Urinary bladder (tissue), 4 donors: ENCODE results near the gene ZNF76. TPM values are rescaled to one million over a fixed set of nuclear protein-coding genes. Genes with fewer than 3 reads are reported as not detected.

Experiments used
- DNase-seq: peaks from one replicate; pipeline ENCODE4 v3.0.0-alpha.2; 2015; ENCODE audit errors: extremely low spot score
- H3K27ac ChIP-seq: one replicate; pipeline ENCODE4 v1.5.1; 2013; ENCODE audit warnings: low read depth, mild to moderate bottlenecking, moderate library complexity
- H3K36me3 ChIP-seq: one replicate; pipeline ENCODE4 v1.6.1; 2013; ENCODE audit warnings: mild to moderate bottlenecking, moderate library complexity; ENCODE audit not compliant: insufficient read depth
- H3K4me1 ChIP-seq: one replicate; pipeline ENCODE4 v1.6.1; 2013; ENCODE audit warnings: mild to moderate bottlenecking, moderate library complexity; ENCODE audit not compliant: insufficient read depth
- H3K4me3 ChIP-seq: one replicate; pipeline ENCODE4 v1.5.1; 2013; ENCODE audit warnings: low read depth, low read length
- WGBS: extraction: QIAGEN DNeasy Blood & Tissue Kit; methylation state at CpG from one replicate; pipeline ENCODE4 v1.1.7; 2013; 5-methylcytosine and 5-hydroxymethylcytosine counted together
- polyA plus RNA-seq: library from polyadenylated mRNA; stranded (reverse); fragments of 200-250 nt; gene quantifications from one replicate; pipeline ENCODE4 v1.2.3, GENCODE V29; 2013
- total RNA-seq: library from RNA; depleted of rRNA; stranded (reverse); fragments of >200 nt; gene quantifications from one replicate; pipeline ENCODE4 v1.2.3, GENCODE V29; 2014
- donor health status: healthy with polysubstance abuse.
- donor health status: healthy.

ZNF76 gene
- total and polyA plus RNA-seq, 2 donors = 14.5 to 27.8 TPM

GRCh38 chr6:35264550-35265274 lies 5.2 kb downstream of the ZNF76 start:
- no peaks in the 10 kb centered on the region for H3K4me1 ChIP-seq

GRCh38 chr6:35265523-35265922 lies 6.0 kb downstream of the ZNF76 start:
- 90% methylated on average over 2 of the region's 2 CpGs for WGBS
- H3K4me1 ChIP-seq = no peaks in the 10 kb centered on the region
- DNase-seq = no peak

More at GRCh38 chr6:35264550-35265274, 5.2 kb downstream of the ZNF76 start:
- Histone ChIP-seq H3K4me3 (no peak overlapping the region), H3K27ac (no peak overlapping the region), H3K36me3 (no peaks in the 10 kb centered on the region)
- DNase-seq = no peak

GRCh38 chr6:35267446-35267845 lies 7.9 kb downstream of the ZNF76 start:
- WGBS = 86% methylated on average over 8 of the region's 8 CpGs
- Histone ChIP-seq H3K4me1 (no peaks in the 10 kb centered on the region), H3K36me3 (no peaks in the 10 kb centered on the region), H3K4me3 (no peak overlapping the region), H3K27ac (no peak overlapping the region)
- no peak for DNase-seq

More at GRCh38 chr6:35265523-35265922, 6.0 kb downstream of the ZNF76 start:
- H3K27ac ChIP-seq = no peak overlapping the region
- no peak overlapping the region for H3K4me3 ChIP-seq
- H3K36me3 ChIP-seq = no peaks in the 10 kb centered on the region

GRCh38 chr6:35267897-35268296 lies 8.4 kb downstream of the ZNF76 start:
- DNase-seq = no peak
- 67% methylated on average over 2 of the region's 2 CpGs for WGBS
- Histone ChIP-seq H3K4me1 (no peaks in the 10 kb centered on the region), H3K27ac (no peak overlapping the region), H3K36me3 (no peaks in the 10 kb centered on the region), H3K4me3 (no peak overlapping the region)

GRCh38 chr6:35272005-35272404 lies 12.5 kb downstream of the ZNF76 start:
- Histone ChIP-seq H3K4me1 (no peaks in the 10 kb centered on the region), H3K4me3 (no peak overlapping the region), H3K36me3 (no peaks in the 10 kb centered on the region), H3K27ac (no peak overlapping the region)
- no peak for DNase-seq
- over 99% methylated on average over 2 of the region's 2 CpGs for whole genome bisulfite sequencing

- H3K4me1 ChIP-seq = no peaks in the 10 kb centered on the region
- H3K27ac ChIP-seq = no peak overlapping the region
- WGBS = 84% methylated on average over 4 of the region's 4 CpGs
Measured at GRCh38 chr6:35273822-35274559, 14.5 kb downstream of the ZNF76 start.

GRCh38 chr6:35275744-35276260 lies 16.3 kb downstream of the ZNF76 start:
- H3K4me3 ChIP-seq = no peak overlapping the region
- H3K4me1 ChIP-seq = no peaks in the 10 kb centered on the region
- WGBS = 89% methylated on average over 4 of the region's 4 CpGs
- no peaks in the 10 kb centered on the region for H3K36me3 ChIP-seq
- H3K27ac ChIP-seq = no peak overlapping the region
- no peak for DNase-seq

More at GRCh38 chr6:35273822-35274559, 14.5 kb downstream of the ZNF76 start:
- H3K4me3 ChIP-seq = no peak overlapping the region
- no peaks in the 10 kb centered on the region for H3K36me3 ChIP-seq
- no peak for DNase-seq

GRCh38 chr6:35278708-35279107 lies 19.2 kb downstream of the ZNF76 start:
- no peak overlapping the region for H3K27ac ChIP-seq
- WGBS = 98% methylated on average over 3 of the region's 3 CpGs
- no peaks in the 10 kb centered on the region for H3K4me1 ChIP-seq
- no peak for DNase-seq
- no peaks in the 10 kb centered on the region for H3K36me3 ChIP-seq
- H3K4me3 ChIP-seq = no peak overlapping the region

- no peaks in the 10 kb centered on the region for H3K4me1 ChIP-seq
- no peaks in the 10 kb centered on the region for H3K36me3 ChIP-seq
- DNase-seq = no peak
- 60% methylated on average over 4 of the region's 4 CpGs for WGBS
- no peak overlapping the region for H3K4me3 ChIP-seq
- no peak overlapping the region for H3K27ac ChIP-seq
Measured at GRCh38 chr6:35280903-35281302, 21.4 kb downstream of the ZNF76 start.

GRCh38 chr6:35282472-35282871 lies 22.9 kb downstream of the ZNF76 start:
- Histone ChIP-seq H3K4me3 (no peak overlapping the region), H3K36me3 (no peaks in the 10 kb centered on the region), H3K4me1 (no peaks in the 10 kb centered on the region), H3K27ac (no peak overlapping the region)
- whole genome bisulfite sequencing = 95% methylated on average over 2 of the region's 2 CpGs
- no peak for DNase-seq

GRCh38 chr6:35283361-35283760 lies 23.8 kb downstream of the ZNF76 start:
- H3K36me3 ChIP-seq = peaks cover 6% of the 10 kb centered on the region
- WGBS = 94% methylated on average over 2 of the region's 2 CpGs
- no peak for DNase-seq
- H3K4me1 ChIP-seq = no peaks in the 10 kb centered on the region
- no peak overlapping the region for H3K4me3 ChIP-seq
- H3K27ac ChIP-seq = no peak overlapping the region

GRCh38 chr6:35287671-35288396 lies 28.3 kb downstream of the ZNF76 start:
- WGBS = 86% methylated on average over 12 of the region's 12 CpGs
- H3K27ac ChIP-seq = no peak overlapping the region
- H3K36me3 ChIP-seq = peaks cover 9% of the 10 kb centered on the region
- H3K4me1 ChIP-seq = no peaks in the 10 kb centered on the region
- H3K4me3 ChIP-seq = no peak overlapping the region
- DNase-seq = no peak

- 75% methylated on average over 4 of the region's 4 CpGs for WGBS
- peaks cover 9% of the 10 kb centered on the region for H3K36me3 ChIP-seq
- DNase-seq = no peak
- H3K4me3 ChIP-seq = no peak overlapping the region
- no peak overlapping the region for H3K27ac ChIP-seq
- no peaks in the 10 kb centered on the region for H3K4me1 ChIP-seq
Measured at GRCh38 chr6:35288834-35289233, 29.3 kb downstream of the ZNF76 start.
